Measurements from ENCODE around the gene ZIC5.

The ZIC5 gene

GRCh38 chr13:99929866-99930265 is 41.7 kb downstream of the ZIC5 start:
- TF ChIP-seq ZNF274 (IDR thresholded peaks at IDR 0.05; ENCODE audit: low read depth, low read length): no peak
- no peak overlapping the region for H3K4me3 ChIP-seq (ENCODE audit: low read length)

DNA sequence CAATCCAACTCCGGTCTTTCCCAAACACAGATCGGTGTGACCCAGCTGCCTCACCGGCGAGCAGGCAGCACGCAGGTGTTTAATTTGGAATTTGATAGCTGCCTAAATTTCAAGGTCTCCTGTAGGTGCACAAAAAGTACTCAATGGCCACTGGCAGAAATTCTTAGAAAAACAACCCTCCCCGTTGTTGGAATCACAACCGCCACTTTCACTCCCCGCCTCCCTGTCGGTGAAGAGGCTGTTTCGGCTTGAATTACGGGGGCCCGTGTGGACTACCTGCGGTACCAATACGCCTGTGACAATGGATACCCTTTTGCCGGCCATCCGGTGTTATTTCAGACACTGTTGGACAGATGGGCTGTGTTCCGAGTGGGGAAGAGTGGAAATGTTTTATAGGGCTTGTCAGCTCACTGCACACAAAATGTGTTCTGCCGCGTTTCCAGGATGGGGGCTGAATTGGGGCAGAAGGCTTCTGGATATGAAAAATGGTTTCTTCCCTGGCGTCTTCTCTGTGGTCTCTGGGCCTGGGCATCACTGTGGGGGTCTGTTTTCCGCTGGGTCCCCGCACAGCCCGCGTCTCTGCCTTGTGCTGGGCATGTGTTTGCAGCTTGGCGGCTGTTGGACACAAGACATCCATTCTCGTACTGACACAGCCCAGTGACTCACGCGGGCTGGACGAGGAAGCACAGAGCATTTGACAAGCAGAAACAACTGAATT is 45.4 kb downstream of the ZIC5 start:
- no peak for TF ChIP-seq ZNF274 (IDR thresholded peaks at IDR 0.05; ENCODE audit: low read depth, low read length)
- H3K4me3 ChIP-seq (ENCODE audit: low read length): no peak overlapping the region

- H3K4me3 ChIP-seq (ENCODE audit: low read length): no peak overlapping the region
- TF ChIP-seq ZNF274 (IDR thresholded peaks at IDR 0.05; ENCODE audit: low read depth, low read length): no peak
Measured at GRCh38 chr13:99923877-99924582, 47.5 kb downstream of the ZIC5 start.

DNA sequence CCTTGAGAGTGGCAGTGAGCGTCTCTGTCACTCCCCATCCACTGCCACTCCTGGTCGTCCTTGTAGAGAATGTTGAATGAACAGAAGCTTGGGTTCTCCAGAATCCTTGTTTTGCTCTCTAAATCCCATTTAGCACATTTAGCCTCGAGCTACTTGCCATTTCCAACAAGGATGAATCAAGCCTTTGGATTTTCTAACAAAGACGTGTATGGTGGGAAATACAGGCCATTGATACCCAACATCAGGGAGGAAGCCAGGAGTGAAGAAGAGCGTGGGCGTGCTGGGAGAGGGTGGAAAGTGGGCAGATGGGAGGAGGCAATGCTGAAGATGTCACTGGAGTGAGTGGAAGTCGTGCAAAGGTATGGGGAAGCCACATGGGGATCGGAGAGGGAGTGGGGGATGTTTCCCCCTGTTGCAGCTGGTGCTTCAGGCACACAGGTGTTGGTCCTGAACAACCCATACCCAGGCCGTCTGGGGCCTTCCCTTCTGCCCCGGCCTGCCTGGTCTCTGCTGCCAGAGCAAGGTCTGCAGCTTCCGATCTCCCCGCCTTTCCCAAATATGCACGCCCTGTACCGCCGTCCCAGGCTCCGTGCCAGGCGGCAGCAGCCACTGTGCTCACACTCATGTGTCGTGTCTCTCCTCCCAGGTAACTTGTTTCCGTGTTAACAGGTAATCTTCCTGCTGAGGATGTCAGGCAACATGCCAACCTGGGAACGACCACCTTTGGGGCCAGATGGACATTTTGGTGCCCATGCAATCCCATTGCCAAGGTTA is 48.7 kb downstream of the ZIC5 start:
- H3K4me3 ChIP-seq (ENCODE audit: low read length): no peak overlapping the region
- TF ChIP-seq ZNF274 (IDR thresholded peaks at IDR 0.05; ENCODE audit: low read depth, low read length): no peak

- H3K4me3 ChIP-seq (ENCODE audit: low read length): no peak overlapping the region
- TF ChIP-seq ZNF274 (IDR thresholded peaks at IDR 0.05; ENCODE audit: low read depth, low read length): no peak
Measured at GRCh38 chr13:99919132-99919531, 52.4 kb downstream of the ZIC5 start.

GRCh38 chr13:99916366-99917103 is 55.0 kb downstream of the ZIC5 start:
- H3K4me3 ChIP-seq (ENCODE audit: low read length): no peak overlapping the region
- TF ChIP-seq ZNF274 (IDR thresholded peaks at IDR 0.05; ENCODE audit: low read depth, low read length): no peak

DNA sequence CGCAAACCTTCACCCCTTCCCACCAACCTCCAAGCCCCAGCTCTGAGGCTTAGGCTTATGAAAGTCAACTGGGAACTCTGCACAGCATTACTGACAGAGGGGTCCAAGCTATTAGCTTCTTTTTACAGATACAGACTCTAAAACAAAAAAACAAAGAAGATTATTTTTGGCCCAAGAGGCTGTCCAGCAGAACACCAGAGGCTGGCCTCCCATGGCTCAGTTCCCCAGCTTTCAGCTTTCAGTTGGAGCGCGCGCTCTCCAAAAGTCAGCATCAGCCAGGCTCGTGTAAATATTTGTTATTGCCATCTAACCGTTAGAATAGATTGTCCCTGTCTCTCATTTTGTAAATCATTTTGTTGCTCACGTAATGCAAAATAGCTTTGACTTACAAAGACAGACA is 58.4 kb downstream of the ZIC5 start:
- TF ChIP-seq ZNF274 (IDR thresholded peaks at IDR 0.05; ENCODE audit: low read depth, low read length): no peak
- no peak overlapping the region for H3K4me3 ChIP-seq (ENCODE audit: low read length)
